HepG2 (cell line): ENCODE measurements around the gene SPATS2. TPM values are rescaled to one million over a fixed set of nuclear protein-coding genes. Genes with fewer than 3 reads are reported as not detected.

Source experiments
- ARID5B ChIP-seq: IDR thresholded peaks from 2 replicates; pipeline ENCODE4 v1.4.0; 2020; ENCODE audit warnings: mild to moderate bottlenecking, missing genetic modification reagents
- CCAR2 ChIP-seq: fragments of 200-400 bp; formaldehyde crosslinking; optimal IDR thresholded peaks from 2 replicates; pipeline ENCODE3; 2018; ENCODE audit warnings: low read depth, mild to moderate bottlenecking, low read length, moderate library complexity
- HDAC1 ChIP-seq: sonication (generic); formaldehyde crosslinking; IDR thresholded peaks from 2 replicates; pipeline ENCODE4 v1.5.1; 2020; ENCODE audit warnings: mild to moderate bottlenecking, missing genetic modification reagents
- HNF1A ChIP-seq, 2 experiments: sonication (generic) in 1 of 2; formaldehyde crosslinking in 1 of 2; IDR thresholded peaks; 2 replicates each; pipeline versions ENCODE4 v1.4.0 to v1.6.1; 2016 to 2020; ENCODE audit warnings: borderline replicate concordance in 1 of 2, low read depth in 1 of 2, mild to moderate bottlenecking in 1 of 2, missing genetic modification reagents in 1 of 2
- HNRNPK ChIP-seq: fragments of 200-400 bp; formaldehyde crosslinking; IDR thresholded peaks from 2 replicates; pipeline ENCODE4 v1.6.1; 2018; ENCODE audit warnings: low read length, low read depth, moderate library complexity, mild to moderate bottlenecking; ENCODE audit not compliant: poor library complexity, severe bottlenecking
- MIER3 ChIP-seq: IDR thresholded peaks from 2 replicates; pipeline ENCODE4 v1.6.1; 2016; ENCODE audit warnings: missing compliant biosample characterization, borderline replicate concordance
- MXI1 ChIP-seq: IDR thresholded peaks from 3 replicates; pipeline ENCODE4 v1.6.1; 2012; ENCODE audit warnings: low read depth, low read length, inconsistent platforms, borderline replicate concordance
- SP4 ChIP-seq: sonication (generic); formaldehyde crosslinking; IDR thresholded peaks from 2 replicates; pipeline ENCODE4 v1.8.1; 2023; ENCODE audit warnings: mild to moderate bottlenecking, missing genetic modification reagents
- TOE1 ChIP-seq: sonication (generic); formaldehyde crosslinking; IDR thresholded peaks from 2 replicates; pipeline ENCODE4 v1.4.0; 2020; ENCODE audit warnings: mild to moderate bottlenecking, missing genetic modification reagents
- ZNF275 ChIP-seq: sonication (generic); formaldehyde crosslinking; IDR thresholded peaks from 2 replicates; pipeline ENCODE4 v1.8.0; 2022; ENCODE audit warnings: missing genetic modification reagents, mild to moderate bottlenecking, inconsistent platforms, borderline replicate concordance
- ZNF432 ChIP-seq: sonication (generic); formaldehyde crosslinking; IDR thresholded peaks from 2 replicates; pipeline ENCODE4 v1.5.0; 2020; ENCODE audit warnings: missing genetic modification reagents, mild to moderate bottlenecking, borderline replicate concordance
- ZNF609 ChIP-seq: sonication (generic); formaldehyde crosslinking; IDR thresholded peaks from 2 replicates; pipeline ENCODE4 v1.4.0; 2020; ENCODE audit warnings: mild to moderate bottlenecking, missing genetic modification reagents, borderline replicate concordance
- ZNF670 ChIP-seq: sonication (generic); formaldehyde crosslinking; IDR thresholded peaks from 2 replicates; pipeline ENCODE4 v1.8.0; 2022; ENCODE audit warnings: mild to moderate bottlenecking, missing genetic modification reagents, borderline replicate concordance
- polyA plus RNA-seq, 8 experiments: library from polyadenylated mRNA; depleted of rRNA in 3 of 8; stranded (reverse) in 7 of 8; unstranded in 1 of 8; fragments of >200 nt; fragmentation: Illumina TruSeq in 4 of 8; extraction: Trizol in 4 of 8; gene quantifications; 2 replicates each; pipeline versions ENCODE4 v1.2.1 to v1.2.3, GENCODE V29; 2011 to 2016; ENCODE audit warnings: low read depth in 4 of 8, missing spikeins in 1 of 8, mixed read lengths in 1 of 8; ENCODE audit not compliant: insufficient read depth in 1 of 8
- total RNA-seq, 5 experiments: library from RNA; depleted of rRNA; stranded (reverse); fragments of >200 nt; fragmentation: Illumina TruSeq; extraction: Trizol; gene quantifications; 2 replicates each; pipeline ENCODE4 v1.2.3, GENCODE V29; 2016; ENCODE audit warnings: low read depth in 1 of 5

SPATS2 gene
- total and polyA plus RNA-seq, 2 of the 13 experiments (the other 11 are each of a cell fraction or from before 2014, with no cell fraction given), result 19.3 to 28.1 TPM

GRCh38 chr12:49346659-49347310 lies 20.5 kb upstream of the SPATS2 start, which contains the start of gene DNAJC22 (continued):
- no peak for TF ChIP-seq ARID5B (CRISPR knock-in tag)
- TF ChIP-seq ZNF609 (CRISPR knock-in tag), result no peak
- no peak for TF ChIP-seq ZNF275 (CRISPR knock-in tag)
- TF ChIP-seq SP4 (CRISPR knock-in tag), result no peak
- TF ChIP-seq CCAR2, result no peak
- no peak for TF ChIP-seq TOE1 (CRISPR knock-in tag)
- no peak for TF ChIP-seq ZNF432 (CRISPR knock-in tag)
- no peak for TF ChIP-seq MXI1
- TF ChIP-seq HNF1A (IDR thresholded peaks at IDR 0.05; ENCODE audit: low read depth), result no peak
- TF ChIP-seq HNF1A (CRISPR knock-in tag; IDR thresholded peaks at IDR 0.05; ENCODE audit: borderline replicate concordance), result no peak
- 0 out of 2 replicates have a peak, but pooled peaks have one; percentile 35 for TF ChIP-seq HDAC1
- TF ChIP-seq MIER3 (CRISPR knock-in tag), result no peak
- TF ChIP-seq HNRNPK, result no peak
- no peak for TF ChIP-seq ZNF670 (CRISPR knock-in tag)
